Activated CD4-positive, alpha-beta T cell treated with anti-CD3 and anti-CD28 coated beads, Interleukin-2, amount 50 U/mL, for 24 hours (primary cell): ENCODE measurements around the gene ASCL1.

ENCODE experiments used
- DNase-seq, 2 donors: peaks; one replicate each; pipeline ENCODE4 v3.0.0-alpha.2; 2020; ENCODE audit warnings: low read depth in 1 of 2, low spot score in 1 of 2

The ASCL1 gene

DNA sequence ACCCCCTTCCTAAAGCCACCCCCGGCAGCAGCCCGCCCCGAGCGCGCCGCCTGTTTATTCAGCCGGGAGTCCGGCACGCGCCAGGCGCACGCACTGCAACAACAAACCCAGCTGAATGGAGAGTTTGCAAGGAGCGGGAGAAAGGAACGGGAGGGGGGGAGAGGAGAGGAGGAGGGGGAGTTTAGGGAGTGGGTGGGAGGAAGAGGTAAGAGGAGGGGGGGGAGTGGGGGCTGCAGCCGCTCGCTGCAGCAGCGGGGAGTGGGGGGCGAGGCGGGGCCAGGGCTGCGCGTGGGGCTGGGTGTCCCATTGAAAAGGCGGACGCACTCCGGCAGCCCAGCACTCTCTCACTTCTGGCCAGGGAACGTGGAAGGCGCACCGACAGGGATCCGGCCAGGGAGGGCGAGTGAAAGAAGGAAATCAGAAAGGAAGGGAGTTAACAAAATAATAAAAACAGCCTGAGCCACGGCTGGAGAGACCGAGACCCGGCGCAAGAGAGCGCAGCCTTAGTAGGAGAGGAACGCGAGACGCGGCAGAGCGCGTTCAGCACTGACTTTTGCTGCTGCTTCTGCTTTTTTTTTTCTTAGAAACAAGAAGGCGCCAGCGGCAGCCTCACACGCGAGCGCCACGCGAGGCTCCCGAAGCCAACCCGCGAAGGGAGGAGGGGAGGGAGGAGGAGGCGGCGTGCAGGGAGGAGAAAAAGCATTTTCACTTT, at the start of gene ASCL1:
TSS of gene ASCL1 (plus strand) at position 336 of the 712 bp plus-strand sequence. CDS start 571 bp downstream, outside the sequence.
- no peak for DNase-seq

DNA sequence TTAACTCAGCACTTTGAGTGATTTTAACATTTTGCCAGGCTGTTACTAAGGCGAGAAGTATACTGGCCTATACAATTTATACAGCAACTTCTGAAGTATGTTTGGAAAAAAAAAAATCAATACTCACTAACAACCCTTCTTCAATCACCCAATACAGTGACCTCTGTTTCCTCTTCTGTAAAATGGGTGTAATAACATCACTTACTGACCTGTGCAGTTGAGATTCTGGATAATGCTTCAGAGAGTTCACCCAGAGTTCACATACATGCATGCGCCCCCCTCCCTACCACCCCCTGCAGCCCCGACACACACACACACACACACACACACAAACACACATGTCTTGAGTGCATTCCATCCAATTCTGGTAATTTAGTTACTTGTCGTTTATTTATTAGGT, 49.6 kb upstream of the ASCL1 start:
- DNase-seq: no peak

DNA sequence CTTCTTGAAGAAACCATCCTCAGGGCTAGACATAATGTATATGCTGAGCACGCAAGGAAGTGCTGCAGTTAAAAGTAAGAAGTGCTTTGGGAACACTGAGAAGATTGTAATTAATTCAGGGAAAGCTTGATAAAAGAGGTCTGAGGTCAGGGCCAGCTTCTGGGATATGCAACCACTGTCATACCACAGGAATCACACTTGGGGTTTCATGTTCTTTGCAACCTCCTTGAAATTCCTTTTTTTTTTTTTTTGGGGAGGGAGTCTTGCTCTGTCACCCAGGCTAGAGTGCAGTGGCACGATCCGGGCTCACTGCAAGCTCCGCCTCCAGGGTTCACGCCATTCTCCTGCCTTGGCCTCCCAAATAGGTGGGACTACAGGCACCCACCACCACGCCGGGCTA, 47.3 kb upstream of the ASCL1 start:
- DNase-seq: no peak

DNA sequence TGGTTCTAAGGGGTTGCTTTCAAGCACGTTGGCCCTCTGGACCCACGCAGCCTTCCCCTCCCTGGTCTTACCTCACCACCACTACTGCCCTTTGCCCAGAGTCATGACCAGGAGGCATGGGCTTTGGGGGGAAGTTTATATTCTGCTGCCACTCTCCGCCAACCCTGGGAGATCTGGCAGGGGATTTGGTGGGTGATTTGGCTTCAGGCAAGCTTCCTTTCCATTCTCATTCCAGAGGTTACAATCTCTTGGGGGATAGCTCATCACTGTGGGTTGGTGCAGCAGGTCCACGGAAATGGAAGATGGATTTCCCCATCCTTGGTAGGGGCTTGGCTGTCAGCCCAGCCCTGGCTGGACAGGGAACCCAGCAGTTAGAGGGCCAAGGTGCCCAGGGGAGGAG, 46.7 kb upstream of the ASCL1 start:
- no peak for DNase-seq

DNA sequence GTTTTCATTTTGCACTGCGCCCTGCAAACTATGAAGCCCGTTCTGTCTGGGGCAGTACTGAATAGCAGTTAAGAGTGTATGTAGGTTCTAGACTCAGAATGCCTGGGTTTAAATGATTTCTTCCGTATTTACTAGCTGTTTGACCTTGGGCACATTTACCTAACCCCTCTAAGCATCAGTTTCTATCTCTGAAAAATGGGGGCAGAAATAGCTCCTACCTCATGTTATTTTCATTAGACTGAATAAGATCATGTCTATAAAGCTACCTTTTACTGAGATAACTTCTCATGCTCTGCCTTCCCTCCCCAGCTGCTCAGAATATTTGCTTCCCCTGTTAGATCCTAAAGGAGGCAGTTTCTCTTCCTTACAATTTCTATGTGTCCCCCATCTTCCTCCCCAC, 46.2 kb upstream of the ASCL1 start:
- DNase-seq: no peak

DNA sequence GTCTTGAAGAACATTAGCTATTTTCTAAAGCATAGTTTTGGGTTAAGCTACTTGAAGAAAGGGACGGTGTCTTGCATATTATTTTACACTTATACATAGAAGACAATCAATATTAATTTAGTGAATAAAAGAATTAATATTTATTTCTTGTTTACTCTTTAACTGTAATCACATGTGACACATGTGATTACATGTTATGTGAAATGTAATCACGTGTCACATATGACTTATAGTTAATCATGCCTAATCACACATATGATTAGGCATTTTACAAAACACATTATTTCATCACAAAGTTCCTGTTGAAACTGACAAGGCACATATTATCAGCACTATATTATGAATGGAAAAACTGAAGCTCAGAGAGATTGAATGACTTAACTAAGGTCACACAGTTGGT, 45.2 kb upstream of the ASCL1 start:
- DNase-seq: no peak

DNA sequence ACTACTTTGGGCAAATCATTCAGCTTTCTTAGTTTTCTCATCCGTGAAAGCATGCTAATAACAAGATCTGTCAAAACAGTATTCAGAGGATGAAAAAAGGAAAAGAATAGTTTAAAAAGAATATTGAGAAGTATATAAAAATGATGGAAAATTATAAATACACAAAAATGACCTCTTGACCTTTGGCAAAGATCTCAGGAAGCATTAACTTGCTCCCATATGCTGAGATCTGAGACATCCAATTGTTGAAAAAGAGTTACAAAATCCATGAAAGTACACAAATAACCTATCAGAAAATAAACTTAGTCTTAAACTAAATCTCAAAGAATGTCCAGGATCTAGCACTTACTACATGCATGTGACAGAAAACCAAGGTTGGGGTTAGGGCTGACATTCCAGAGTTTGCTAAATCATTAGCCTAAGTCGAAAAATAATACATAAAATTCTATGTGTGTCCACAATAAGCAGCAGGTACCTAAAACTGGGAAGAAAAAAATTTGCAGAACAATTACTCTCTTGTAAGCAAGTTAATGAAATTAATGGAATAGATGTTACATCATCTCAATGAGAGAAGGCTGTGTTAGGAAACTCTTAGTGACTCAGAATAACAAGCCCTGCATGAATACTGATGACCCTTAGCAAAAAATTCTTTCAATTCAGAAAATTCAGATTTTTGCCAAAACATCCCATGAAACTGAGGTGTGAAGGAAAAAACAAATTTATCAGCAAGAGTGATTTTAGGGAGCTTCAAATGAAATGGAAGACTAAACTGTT, 43.8 kb upstream of the ASCL1 start:
- no peak for DNase-seq

DNA sequence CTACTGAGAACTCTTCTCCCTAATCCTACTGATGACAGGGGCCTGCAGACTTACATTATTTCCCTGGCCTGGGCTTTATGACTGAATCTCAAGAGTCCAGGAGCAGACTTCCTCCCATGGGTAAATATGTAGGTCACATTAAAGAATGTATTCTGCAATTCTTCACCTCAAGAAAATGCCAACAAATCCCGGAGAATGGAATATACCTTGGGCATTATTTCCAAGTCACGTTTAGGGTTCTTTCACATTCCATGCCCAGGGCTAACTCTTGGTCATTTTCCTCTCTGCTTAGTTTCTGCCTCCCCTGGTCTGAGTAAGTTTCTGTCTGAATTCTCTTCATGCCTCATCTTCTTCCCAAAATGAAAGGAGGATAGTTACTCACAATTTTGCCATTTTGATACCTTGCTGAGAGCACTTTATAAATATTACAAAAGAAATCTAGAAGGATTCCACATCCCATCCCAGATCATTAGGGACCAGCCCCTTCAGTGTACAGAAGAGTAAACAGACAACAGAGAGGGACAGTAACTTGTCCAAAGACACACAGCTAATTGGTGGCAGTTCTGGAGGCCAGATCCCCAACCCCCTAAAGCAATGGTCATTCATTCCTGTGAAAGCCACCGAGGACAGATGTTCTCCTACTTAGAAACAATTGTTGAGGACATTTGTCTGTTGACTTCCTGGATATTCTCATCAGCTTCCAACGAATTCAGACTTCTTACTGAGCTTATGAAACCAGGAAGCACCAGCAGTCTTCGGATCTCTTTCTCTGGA, 41.0 kb upstream of the ASCL1 start:
- no peak for DNase-seq

DNA sequence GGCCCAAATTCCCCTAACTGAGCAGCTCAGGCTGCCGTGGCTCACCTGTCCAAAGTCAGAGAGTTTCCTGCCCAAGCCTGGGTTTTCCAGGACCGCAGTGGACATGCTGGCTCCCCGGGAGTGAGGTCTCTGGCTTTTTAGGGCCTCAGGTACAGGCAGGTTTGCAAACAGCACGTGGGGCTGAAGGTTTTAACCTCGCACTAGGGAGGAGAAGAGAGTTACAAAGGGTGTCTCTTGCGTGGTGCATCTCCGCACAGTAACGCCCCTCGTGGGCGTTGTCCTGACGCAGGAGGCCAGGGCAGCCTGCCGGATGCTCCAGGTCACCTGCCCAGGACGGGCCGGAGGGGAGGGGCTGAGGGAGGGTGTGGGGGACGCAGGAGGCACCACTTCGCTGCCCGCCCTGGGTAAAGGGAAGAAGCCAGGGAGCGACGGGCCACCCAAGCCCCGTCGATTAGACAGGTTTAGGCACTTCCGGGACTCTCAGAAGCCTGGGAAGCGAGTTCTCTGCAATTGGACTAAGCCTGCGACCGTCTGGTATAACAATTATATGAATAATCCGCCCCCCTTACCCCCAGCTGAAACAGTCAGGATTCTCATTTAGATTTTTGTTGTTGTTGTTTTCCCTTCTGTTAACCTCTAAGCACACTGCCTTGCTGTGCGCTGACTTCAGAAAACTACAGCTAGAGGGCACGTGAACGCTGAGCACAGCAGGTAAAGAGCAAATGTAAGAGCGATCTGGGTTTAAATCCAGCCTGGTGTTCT, 40.3 kb upstream of the ASCL1 start, which contains the start of gene PAH:
TSS of gene PAH (minus strand) at position 219 of the 762 bp plus-strand sequence. CDS start at position 105, 114 bp downstream.
- DNase-seq: no peak

DNA sequence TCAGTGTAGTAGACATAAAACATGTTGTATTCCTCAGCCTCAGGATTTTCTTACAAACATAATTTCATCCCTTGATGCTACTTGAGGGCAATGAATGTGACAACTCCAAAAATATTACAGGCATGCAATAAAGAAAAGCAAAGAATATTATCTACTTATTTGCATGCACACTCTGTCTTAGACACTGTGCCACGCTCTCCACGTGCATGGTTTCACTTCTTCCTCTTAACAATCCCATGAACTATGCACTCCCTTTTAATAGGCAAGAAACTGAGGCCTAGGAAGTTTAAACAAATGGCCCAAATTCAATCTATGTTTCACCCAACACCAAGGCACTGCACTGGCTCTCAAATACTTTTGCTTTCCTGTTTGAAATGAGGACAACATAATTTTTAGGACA, 38.6 kb upstream of the ASCL1 start:
- DNase-seq: no peak

DNA sequence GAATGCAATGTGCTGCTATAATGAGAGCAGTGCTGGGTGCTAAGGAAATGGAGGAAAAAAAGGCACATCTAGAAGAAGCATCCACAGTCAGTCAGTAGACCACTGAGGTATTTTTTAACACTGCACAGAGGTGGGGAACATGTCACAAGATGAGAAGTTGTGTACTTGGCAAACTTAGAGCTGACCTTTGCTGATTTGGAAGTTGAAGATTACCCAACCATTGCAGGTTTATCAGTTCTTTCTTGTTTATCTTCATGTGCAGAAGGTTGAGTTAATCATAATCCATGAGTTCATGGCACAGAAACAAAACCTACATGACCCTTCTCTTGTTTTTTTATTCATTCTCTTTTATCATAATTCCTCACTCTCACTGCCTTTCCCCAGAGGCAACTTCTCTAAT, 37.2 kb upstream of the ASCL1 start:
- no peak for DNase-seq

DNA sequence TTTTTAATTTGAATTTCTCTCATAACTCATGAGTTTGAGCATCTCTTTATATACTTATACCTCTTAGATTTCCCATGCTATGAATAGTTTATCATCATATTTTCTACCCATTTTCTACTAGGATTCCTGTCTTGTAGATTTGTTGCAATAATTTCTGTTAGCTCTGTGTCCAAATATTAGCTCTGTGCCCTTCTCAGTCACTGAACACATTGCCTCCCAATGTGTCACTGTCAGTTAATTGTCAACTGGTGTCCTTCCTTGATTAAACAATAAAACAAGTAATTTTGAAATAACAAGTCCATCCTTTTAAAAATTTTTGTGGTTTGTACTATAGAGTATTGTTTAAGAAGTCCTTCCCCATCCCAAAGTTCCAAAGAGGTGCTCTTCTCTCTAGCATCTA, 36.2 kb upstream of the ASCL1 start:
- DNase-seq: no peak

DNA sequence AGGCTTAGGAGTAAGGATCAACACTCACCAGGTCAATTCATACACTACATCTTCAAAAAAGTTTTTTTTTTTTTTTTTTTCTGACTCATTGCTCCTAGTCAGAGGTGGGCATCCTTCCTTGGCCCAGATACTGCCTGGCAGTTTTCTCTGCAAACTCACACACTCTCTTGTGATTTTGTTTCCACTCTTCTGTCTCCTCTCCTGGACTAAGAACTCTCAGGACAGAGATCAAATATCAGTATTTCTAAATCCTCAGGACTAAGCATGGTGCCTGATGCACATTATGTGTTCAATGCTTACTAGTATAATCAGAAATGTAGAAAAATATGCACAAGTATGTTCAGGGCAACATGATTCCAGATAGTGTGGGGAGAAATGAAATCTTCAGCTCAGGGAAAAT, 30.3 kb upstream of the ASCL1 start:
- no peak for DNase-seq

DNA sequence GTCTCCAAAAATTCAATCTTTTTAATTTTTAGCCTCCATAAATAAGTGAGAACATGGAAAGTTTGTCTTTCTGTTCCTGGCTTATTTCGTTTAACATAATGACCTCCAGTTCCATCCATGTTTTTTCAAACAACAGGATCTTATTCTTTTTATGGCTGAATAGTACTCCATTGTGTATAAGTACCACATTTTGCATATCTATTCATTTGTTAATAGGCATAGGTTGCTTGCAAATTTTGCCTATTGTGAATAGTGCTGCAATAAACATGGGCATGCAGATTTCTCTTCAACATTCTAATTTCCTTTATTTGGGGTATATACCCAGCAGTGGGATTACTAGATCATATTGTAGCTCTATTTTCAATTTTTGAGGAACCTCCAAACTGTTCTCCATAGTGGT, 24.3 kb upstream of the ASCL1 start:
- no peak for DNase-seq

DNA sequence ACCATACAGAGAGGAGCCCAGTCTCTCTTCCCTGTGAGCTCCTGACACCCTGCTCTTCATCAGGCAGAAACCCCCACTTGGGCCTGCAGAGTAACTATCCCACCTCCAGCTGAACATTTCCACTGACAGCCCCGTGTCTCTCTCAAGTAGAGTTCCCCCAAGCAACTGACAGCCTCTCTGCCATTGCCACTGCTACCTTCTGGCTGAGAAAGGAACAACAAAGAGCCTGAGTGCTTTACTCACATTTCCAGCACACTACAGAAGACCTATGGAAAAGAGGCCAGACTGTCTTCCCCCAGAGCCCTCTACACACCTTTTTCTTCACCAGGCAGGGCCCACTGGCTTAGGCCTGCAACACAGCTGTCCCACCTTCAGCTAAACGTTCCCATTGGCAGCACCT, 18.4 kb upstream of the ASCL1 start:
- no peak for DNase-seq

DNA sequence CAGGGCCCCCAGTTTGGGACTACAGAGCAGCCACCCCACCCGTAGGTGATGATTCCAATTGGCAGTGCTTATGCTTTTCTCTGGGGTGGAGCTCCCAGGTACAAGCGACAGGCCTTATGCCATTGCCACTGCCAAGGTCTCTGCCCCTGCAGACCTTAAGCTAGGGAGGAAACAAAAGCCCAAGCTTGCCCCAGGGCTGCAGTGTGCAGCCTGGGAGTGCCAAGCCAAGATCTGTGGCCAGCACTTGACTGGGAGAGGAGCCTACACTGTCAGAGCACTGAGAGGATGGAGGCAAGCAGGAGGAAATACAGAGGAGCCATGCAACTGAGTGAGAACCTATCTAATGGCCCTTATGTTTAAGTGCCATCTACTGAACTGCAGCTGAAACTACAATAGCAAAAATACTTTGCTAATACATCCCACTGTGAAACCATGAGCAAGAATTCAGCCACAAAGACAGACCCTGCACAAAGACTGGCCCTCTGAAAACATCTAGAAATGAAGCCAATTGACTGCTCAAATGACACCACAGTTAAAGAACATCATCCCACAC, 17.7 kb upstream of the ASCL1 start:
- no peak for DNase-seq

DNA sequence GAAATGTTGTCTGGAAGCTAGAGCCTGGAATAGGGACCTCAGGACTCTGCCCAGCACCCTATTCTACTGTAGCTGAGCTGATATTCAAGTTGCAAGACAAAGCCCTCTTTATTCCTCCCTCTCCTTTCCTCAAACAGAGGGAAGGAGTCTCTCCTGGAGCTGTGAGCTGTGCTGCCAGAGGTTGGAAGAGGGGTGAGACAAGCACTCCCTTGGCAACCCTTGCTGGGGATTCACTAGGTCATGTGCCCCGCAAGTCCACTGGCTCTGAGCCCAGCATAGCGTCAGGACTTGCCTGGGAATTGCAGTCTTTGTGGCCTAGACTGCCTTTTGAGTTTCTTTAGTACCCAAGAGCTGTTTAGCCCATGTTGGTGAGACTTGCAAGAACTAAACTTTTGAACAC, 11.4 kb upstream of the ASCL1 start:
- no peak for DNase-seq

DNA sequence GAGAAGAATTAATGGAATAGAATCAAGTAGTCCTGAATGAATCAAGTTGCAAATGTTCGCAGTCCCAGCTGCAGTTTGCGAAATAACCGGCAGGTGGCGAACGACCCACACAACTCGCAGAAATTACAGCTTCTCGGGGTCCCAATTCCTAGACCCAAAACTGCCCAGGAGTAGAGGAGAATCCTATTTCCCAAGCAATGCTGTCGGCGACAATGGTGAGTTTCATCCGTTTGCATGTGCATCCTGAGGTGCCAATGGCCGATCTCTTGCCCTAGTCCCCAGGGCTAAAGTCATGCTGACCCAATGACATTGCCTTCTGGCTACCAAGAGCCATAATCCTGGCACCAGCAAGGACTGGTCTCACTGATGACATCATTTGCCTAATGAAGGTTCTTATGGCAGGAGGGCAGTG, 8.5 kb upstream of the ASCL1 start:
- DNase-seq: peak; percentile 20 to 34

DNA sequence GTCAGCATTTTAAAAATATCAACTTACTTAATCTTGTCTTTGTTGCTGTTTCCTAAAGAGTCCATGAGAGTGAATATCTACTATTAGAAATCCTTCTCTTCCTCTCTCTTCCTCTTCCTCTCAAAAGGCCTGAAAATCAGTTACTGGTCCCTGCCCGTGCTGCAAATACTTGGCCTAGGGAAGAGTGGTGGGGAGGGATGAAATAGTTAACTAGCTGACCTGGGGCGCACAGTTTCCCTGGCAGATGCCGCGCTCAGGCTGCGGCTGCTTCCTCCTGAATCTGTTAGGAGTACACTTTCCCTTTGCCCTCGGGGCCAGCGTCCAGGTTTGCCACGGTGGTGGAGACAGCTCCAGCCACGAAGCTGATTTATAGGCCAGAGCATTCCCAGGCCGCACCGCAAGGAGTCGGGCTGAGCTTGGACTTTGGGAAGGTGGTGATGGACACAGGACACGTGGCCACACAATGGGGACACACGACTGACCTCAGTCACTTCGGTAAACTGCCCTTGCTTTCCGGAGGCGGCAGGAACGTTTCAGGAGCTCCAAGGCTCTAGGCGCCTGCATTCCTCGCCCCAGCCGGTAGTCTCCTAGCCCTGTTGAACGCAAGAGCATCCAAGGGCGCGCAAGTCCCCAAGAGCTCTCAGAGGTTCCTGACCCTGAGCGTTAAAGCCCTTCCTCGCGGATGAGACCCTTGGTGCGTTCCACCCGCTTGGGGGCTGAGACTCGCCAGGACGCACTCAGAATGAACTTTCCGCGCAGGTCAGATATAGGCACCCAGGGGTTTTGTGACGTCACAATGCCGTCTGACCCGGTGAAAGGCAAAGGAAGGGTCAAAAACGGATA, 7.1 kb upstream of the ASCL1 start:
- DNase-seq: no peak
